ENCODE data around the gene BRICD5. TPM values are rescaled to one million over a fixed set of nuclear protein-coding genes. Genes with fewer than 3 reads are reported as not detected.

BRICD5 gene
- total and polyA plus RNA-seq, 2 of the 13 experiments (the other 11 are each of a cell fraction or from before 2014, with no cell fraction given): 1.6 to 5.8 TPM

DNA sequence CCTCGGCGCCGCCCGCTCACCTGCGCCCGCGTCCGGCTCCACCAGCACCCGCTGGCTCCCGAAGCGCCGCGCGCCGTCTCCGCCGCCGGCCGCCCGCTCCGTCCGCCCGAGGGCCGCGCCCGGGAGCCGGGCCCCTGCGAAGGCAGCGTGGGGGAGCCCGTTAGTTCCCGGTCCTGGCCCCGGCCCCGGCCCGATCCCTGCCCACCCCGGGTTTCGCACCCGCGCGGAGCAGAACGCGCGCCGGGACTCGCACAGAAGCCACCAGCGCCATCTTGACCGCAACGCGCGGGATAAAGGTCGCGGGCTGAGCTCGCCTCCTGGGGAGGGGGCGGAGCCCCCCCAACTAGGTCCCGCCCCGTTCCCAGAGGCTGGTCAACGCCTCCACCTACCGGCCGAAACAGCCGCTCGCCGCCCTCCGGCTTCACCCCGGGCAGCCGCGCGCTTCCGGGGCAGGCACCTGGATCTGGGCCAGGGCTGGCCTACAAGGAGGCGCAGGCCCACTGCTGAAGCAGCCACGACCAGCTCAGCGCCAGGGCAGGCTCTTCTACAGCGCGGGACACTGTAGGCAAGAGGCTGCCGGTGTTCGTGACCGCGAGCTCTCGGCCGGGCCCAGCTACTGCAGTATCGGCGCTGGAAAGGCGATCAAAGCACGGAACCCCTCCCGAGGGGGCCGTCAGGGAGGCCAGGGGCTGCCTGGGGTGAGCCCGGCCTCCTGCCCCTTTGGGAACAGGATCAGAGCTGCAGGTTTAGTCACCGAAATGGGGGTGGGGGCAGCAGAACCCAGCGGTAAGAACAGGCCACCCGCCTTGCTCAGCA, 40.8 kb upstream of the BRICD5 start, which contains the start of gene ECI1 (continued):
- TF ChIP-seq, protein P1, sequence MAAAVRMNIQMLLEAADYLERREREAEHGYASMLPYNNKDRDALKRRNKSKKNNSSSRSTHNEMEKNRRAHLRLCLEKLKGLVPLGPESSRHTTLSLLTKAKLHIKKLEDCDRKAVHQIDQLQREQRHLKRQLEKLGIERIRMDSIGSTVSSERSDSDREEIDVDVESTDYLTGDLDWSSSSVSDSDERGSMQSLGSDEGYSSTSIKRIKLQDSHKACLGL (CRISPR knock-in tag; IDR thresholded peaks at IDR 0.05): peak; percentile 76
- TF ChIP-seq BRCA1 (CRISPR knock-in tag; IDR thresholded peaks at IDR 0.05): peak; percentile 83; the same call in 1 of the 2 replicates
- 0 out of 2 replicates have a peak, but pooled peaks have one; percentile 58 for TF ChIP-seq ZNF234 (CRISPR knock-in tag; conservative IDR thresholded peaks at IDR 0.05)
- TF ChIP-seq RBAK (CRISPR knock-in tag; IDR thresholded peaks at IDR 0.05): no peak
- no peak for TF ChIP-seq NKX3-1 (CRISPR knock-in tag; IDR thresholded peaks at IDR 0.05)
- TF ChIP-seq, protein P2, sequence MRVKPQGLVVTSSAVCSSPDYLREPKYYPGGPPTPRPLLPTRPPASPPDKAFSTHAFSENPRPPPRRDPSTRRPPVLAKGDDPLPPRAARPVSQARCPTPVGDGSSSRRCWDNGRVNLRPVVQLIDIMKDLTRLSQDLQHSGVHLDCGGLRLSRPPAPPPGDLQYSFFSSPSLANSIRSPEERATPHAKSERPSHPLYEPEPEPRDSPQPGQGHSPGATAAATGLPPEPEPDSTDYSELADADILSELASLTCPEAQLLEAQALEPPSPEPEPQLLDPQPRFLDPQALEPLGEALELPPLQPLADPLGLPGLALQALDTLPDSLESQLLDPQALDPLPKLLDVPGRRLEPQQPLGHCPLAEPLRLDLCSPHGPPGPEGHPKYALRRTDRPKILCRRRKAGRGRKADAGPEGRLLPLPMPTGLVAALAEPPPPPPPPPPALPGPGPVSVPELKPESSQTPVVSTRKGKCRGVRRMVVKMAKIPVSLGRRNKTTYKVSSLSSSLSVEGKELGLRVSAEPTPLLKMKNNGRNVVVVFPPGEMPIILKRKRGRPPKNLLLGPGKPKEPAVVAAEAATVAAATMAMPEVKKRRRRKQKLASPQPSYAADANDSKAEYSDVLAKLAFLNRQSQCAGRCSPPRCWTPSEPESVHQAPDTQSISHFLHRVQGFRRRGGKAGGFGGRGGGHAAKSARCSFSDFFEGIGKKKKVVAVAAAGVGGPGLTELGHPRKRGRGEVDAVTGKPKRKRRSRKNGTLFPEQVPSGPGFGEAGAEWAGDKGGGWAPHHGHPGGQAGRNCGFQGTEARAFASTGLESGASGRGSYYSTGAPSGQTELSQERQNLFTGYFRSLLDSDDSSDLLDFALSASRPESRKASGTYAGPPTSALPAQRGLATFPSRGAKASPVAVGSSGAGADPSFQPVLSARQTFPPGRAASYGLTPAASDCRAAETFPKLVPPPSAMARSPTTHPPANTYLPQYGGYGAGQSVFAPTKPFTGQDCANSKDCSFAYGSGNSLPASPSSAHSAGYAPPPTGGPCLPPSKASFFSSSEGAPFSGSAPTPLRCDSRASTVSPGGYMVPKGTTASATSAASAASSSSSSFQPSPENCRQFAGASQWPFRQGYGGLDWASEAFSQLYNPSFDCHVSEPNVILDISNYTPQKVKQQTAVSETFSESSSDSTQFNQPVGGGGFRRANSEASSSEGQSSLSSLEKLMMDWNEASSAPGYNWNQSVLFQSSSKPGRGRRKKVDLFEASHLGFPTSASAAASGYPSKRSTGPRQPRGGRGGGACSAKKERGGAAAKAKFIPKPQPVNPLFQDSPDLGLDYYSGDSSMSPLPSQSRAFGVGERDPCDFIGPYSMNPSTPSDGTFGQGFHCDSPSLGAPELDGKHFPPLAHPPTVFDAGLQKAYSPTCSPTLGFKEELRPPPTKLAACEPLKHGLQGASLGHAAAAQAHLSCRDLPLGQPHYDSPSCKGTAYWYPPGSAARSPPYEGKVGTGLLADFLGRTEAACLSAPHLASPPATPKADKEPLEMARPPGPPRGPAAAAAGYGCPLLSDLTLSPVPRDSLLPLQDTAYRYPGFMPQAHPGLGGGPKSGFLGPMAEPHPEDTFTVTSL (CRISPR knock-in tag; IDR thresholded peaks at IDR 0.05; ENCODE audit: borderline replicate concordance): 0 out of 2 replicates have a peak, but pooled peaks have one; percentile 63
- peak; percentile 71; the same call in 1 of the 2 replicates for TF ChIP-seq ZNF792 (CRISPR knock-in tag; IDR thresholded peaks at IDR 0.05)
- TF ChIP-seq, protein P3, sequence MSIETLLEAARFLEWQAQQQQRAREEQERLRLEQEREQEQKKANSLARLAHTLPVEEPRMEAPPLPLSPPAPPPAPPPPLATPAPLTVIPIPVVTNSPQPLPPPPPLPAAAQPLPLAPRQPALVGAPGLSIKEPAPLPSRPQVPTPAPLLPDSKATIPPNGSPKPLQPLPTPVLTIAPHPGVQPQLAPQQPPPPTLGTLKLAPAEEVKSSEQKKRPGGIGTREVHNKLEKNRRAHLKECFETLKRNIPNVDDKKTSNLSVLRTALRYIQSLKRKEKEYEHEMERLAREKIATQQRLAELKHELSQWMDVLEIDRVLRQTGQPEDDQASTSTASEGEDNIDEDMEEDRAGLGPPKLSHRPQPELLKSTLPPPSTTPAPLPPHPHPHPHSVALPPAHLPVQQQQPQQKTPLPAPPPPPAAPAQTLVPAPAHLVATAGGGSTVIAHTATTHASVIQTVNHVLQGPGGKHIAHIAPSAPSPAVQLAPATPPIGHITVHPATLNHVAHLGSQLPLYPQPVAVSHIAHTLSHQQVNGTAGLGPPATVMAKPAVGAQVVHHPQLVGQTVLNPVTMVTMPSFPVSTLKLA (IDR thresholded peaks at IDR 0.05): 0 out of 2 replicates have a peak, but pooled peaks have one; percentile 17
- 0 out of 2 replicates have a peak, but pooled peaks have one; percentile 50 for TF ChIP-seq ZNF121 (CRISPR knock-in tag; IDR thresholded peaks at IDR 0.05)
- no peak for TF ChIP-seq SRSF9 (IDR thresholded peaks at IDR 0.05; ENCODE audit: borderline replicate concordance, insufficient read depth, low read depth, low read length, poor library complexity, severe bottlenecking)
- no peak for TF ChIP-seq ISX (CRISPR knock-in tag; conservative IDR thresholded peaks at IDR 0.05)
- 0 out of 2 replicates have a peak, but pooled peaks have one; percentile 29 for TF ChIP-seq NFKB2 (CRISPR knock-in tag; IDR thresholded peaks at IDR 0.05; ENCODE audit: borderline replicate concordance)
- peak; percentile 68 for TF ChIP-seq SKI (IDR thresholded peaks at IDR 0.05; ENCODE audit: partially characterized antibody)
- TF ChIP-seq, protein P4, sequence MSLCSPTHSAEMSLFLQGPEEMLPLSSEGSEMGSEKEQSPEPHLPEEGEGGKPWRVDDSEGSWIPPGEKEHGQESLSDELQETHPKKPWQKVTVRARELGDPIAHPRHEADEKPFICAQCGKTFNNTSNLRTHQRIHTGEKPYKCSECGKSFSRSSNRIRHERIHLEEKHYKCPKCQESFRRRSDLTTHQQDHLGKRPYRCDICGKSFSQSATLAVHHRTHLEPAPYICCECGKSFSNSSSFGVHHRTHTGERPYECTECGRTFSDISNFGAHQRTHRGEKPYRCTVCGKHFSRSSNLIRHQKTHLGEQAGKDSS (CRISPR knock-in tag; IDR thresholded peaks at IDR 0.05; ENCODE audit: borderline replicate concordance, low read depth): 0 out of 2 replicates have a peak, but pooled peaks have one; percentile 40
- peak; percentile 68 for TF ChIP-seq ERF (CRISPR knock-in tag; IDR thresholded peaks at IDR 0.05)
- no peak for TF ChIP-seq SNRNP70 (IDR thresholded peaks at IDR 0.05; ENCODE audit: low read depth, low read length)
- no peak for TF ChIP-seq PHB2 (IDR thresholded peaks at IDR 0.05; ENCODE audit: partially characterized antibody)
- no peak for TF ChIP-seq PHF5A (CRISPR knock-in tag; IDR thresholded peaks at IDR 0.05; ENCODE audit: low read depth, unreplicated experiment)
- peak; percentile 90 for TF ChIP-seq ZNF343 (CRISPR knock-in tag; IDR thresholded peaks at IDR 0.05)
